ENCODE data around the gene FRYL. TPM values are rescaled to one million over a fixed set of nuclear protein-coding genes. Genes with fewer than 3 reads are reported as not detected.

Gene FRYL
- total and polyA plus RNA-seq, 11 donors, result 12.3 to 61.3 (median 34.4) TPM

GRCh38 chr4:48705609-48706008 lies 74.5 kb downstream of the FRYL start:
- WGBS, 4 donors, result 89 to 93% (median 92%) methylated on average over 3 of the region's 3 CpGs

DNA sequence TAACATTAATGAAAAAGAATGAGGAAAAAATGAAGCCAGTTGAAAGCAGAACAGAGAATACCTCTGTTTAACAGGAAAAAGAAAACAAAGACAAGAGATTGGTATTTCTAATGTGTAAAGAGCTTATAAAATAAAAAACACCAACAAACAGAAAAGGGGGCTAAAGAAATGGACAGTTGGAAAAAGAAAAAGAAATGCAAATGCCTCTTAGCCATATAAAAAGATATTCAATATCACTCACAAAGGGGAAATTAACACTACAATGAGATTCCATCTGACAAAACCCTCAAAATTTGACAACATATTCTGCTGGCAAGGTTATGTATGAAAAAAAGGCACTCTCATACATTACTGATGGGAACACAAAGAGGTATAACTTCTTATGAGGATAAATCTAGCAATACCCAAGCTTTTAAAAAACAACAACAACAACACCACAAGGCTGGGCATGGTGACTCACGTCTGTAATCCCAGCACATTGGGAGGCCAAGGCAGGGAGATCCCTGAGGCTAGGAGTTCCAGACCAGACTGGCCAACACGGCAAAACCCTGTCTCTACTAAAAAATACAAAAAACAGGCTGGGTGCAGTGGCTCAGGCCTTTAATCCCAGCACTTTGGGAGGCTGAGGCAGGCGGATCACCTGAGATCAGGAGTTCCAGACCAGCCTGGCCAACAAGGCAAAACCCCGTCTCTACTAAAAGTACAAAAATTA lies 75.8 kb downstream of the FRYL start:
- no peak for DNase-seq
- WGBS, 4 donors, result 84 to 91% (median 87%) methylated on average over 4 of the region's 4 CpGs
- intact Hi-C loops (cut with DNase I), result no loop called here

More at GRCh38 chr4:48705609-48706008, 74.5 kb downstream of the FRYL start:
- TF ChIP-seq CTCF (IDR thresholded peaks at IDR 0.05), result no peak
- no peak for TF ChIP-seq POLR2A (IDR thresholded peaks at IDR 0.05)
- H3K36me3 ChIP-seq, result peaks cover 0 to 28% (median 19%) of the 10 kb centered on the region in 9 donors
- DNase-seq (no peak), ATAC-seq (no peak)
- intact Hi-C loops (cut with DNase I), result no loop called here
- H3K27me3 ChIP-seq, result no peaks in the 10 kb centered on the region
- peaks cover 0 to 10% (median 0%) of the 10 kb centered on the region in 12 donors for H3K4me1 ChIP-seq
- no peak overlapping the region for H3K4me3 ChIP-seq
- H3K9me3 ChIP-seq, result no peaks in the 10 kb centered on the region
- no peak overlapping the region for H3K27ac ChIP-seq

DNA sequence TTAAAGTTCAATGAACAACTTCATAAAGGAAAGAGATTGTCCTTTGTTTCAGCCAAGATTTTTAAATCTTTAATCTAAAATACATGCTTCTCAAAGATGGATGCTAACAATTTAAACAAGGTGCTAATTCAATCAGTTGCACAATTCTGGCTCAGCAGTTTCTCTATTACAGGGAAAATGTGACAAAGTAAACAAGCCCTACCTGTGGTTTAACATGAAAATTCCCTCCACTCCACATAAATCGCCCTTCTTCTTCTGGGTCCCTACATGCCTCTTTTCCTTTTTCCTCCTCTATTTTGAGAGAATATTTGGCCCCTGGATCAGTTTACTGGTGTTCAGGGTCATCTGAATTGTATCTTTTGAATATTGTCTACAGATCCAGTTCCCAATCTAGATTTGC lies 80.6 kb downstream of the FRYL start:
- peaks cover 0 to 32% (median 14%) of the 10 kb centered on the region in 12 donors for H3K4me1 ChIP-seq
- H3K4me3 ChIP-seq, result no peak overlapping the region
- H3K27ac ChIP-seq, result no peak overlapping the region
- WGBS, 4 donors, result 62 to 81% (median 72%) methylated on average over 1 of the region's 1 CpG
- DNase-seq (no peak), ATAC-seq (no peak)
- intact Hi-C loops (cut with DNase I), result loop anchor here in 4 of 10 donors (10.0 kb wide), 2 partner anchors 75 to 135 kb away; partner anchors contain the start of gene OCIAD1 (in 2 of the 4)
- no peak for TF ChIP-seq CTCF (IDR thresholded peaks at IDR 0.05)
- no peak for TF ChIP-seq POLR2A (IDR thresholded peaks at IDR 0.05)
- H3K27me3 ChIP-seq, result no peaks in the 10 kb centered on the region
- no peaks in the 10 kb centered on the region for H3K36me3 ChIP-seq
- no peaks in the 10 kb centered on the region for H3K9me3 ChIP-seq

More for the DNA sequence above, 75.8 kb downstream of the FRYL start:
- TF ChIP-seq POLR2A (IDR thresholded peaks at IDR 0.05) (no peak), CTCF (IDR thresholded peaks at IDR 0.05) (no peak)
- H3K36me3 ChIP-seq, result peaks cover 0 to 17% (median 10%) of the 10 kb centered on the region in 9 donors
- H3K27me3 ChIP-seq, result no peaks in the 10 kb centered on the region
- ATAC-seq, result no peak
- no peaks in the 10 kb centered on the region for H3K9me3 ChIP-seq
- H3K27ac ChIP-seq, result no peak overlapping the region
- peaks cover 0 to 14% (median under 1%) of the 10 kb centered on the region in 12 donors for H3K4me1 ChIP-seq
- H3K4me3 ChIP-seq, result no peak overlapping the region
